NCI-H345 treated with DMSO at 0.1 percent for 48 hours (cell line): ENCODE results near the gene IQCF6.
"Not testable (repeated sequence)": the region's sequence is repeated elsewhere in the genome, so short reads cannot be mapped to it uniquely, and the experiment has no call there.

Source experiments
- DNase-seq: peaks from one replicate; lab custom pipeline; 2025; ENCODE audit not compliant: unreplicated experiment; lab: John Stamatoyannopoulos, UW

The IQCF6 gene

DNA sequence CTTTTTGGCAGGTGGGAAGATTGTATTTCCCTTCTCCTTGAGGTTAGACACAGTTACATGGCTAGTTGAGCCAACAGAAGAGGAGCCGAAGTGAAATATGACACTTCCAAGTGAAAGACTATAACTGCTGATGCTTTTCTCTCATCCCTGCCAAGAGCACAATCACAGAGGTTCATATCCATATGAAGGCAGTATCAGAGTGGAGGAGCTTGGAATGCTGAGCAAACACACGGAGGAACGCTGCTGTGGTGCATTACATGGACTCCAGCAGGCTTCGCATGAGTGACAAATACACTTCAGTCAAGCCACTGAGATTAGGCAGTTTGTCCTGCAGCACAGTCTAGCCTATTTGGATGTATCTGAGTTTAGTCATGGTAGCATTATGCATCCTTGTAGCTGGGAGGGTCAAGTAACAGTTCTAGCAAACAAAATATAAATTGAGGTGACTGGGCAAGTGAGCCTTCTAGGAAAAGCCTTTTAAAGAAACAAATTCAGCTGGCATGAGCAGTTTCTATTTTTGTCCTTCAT lies 5.4 kb downstream of the IQCF6 start:
- DNase-seq = no peak

GRCh38 chr3:51759203-51759602 lies 19.8 kb downstream of the IQCF6 start:
- DNase-seq = no peak

DNA sequence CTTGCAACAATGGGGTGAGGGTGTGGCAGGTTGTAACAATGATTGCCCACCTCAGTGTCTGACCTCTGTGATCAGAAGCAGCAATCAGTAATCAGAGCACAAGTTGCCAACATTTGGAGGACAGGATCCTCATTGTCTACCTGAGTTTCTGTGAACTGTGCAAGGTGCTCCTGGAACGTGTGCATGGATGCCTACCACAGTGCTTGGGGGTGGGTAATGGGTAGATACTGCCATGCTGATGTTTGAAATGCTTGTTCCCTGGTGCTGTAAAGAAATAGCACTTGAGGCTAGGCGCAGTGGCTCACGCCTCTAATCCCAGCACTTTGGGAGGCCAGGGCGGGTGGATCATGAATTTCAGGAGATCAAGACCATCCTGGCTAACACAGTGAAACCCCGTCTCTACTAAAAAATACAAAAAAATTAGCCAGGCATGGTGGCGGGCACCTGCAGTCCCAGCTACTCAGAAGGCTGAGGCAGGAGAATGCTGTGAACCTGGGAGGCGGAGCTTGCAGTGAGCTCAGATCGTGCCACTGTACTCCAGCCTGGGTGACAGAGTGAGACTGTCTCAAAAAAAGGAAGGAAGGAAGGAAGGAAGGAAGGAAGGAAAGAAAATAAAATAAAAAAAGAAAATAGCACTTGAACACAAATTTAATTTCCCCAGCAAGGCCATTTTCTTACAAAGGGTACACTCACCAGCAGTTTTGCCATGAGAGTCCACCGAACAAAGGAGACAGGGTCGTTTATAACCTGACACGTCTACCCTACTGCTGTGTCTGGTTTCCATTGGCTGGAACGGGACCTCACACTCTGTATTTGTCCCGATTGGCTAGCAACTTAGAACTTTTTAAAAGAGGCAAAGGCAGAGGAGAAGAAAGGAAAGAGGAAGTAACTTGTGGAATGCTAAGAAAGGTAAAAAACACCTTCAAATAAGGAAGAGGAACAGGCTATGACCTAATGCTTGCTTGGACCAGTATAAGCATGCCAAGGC lies 25.0 kb downstream of the IQCF6 start:
- not testable (repeated sequence) for DNase-seq

- no peak for DNase-seq
Observed at GRCh38 chr3:51751287-51751686, 27.8 kb downstream of the IQCF6 start.

DNA sequence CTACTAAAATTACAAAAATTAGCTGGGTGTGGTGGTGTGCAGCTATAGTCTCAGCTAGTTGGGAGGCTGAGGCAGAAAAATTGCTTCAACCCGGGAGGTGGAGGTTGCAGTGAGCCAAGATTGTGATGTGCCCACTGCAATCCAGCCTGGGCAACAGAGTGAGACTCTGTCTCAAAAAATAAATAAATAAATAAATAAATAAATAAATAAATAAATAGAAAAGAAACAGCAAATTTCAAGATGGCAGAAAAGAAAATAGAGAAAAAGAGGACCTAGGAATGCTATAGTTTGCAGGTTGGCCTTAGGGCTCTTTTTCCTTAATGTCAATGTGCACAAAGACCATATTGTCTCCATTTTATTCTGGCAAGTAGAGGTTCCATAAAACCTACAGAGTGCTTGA lies 28.2 kb downstream of the IQCF6 start:
- no peak for DNase-seq

- no peak for DNase-seq
Observed at GRCh38 chr3:51748327-51748726, 30.7 kb downstream of the IQCF6 start.

DNA sequence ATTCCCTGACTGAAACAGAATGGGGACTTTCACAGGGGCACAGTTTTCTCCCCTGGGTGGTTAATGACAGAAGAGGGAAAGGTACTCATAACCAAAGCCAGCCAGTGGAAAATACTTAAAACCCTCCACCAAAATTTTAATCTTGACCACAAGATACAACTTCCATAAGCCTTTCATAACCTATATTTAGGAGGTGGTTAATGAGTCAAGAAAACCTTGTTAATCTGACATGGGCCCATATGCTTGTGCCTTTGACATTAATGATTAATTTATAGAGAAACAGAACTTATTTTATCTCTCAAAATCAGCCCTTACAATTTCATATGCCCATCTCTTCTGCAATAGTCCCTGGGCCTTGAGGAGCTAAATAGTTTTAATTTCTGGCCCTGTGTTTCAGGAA lies 31.2 kb downstream of the IQCF6 start:
- no peak for DNase-seq

DNA sequence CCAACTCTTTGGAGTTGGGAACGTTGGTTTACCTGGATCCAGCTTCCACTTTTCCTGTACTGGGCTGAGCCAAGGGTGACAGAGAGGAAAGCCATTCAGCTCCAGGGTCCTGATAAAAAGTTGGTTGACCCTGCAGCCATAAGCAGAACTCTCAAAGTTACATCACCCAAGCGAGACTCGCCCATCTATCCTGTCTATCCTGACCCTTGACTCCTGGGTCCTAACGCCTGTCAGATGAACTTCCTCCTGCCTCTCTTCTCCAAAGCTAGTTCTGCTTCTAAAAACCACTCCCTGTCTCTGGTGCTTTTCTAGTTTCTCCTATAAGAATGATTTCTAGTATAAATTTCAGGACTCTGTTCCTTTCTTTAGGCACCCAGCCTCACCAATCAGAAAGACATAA lies 36.1 kb downstream of the IQCF6 start:
- DNase-seq = not testable (repeated sequence)

GRCh38 chr3:51742320-51742719 lies 36.7 kb downstream of the IQCF6 start:
- DNase-seq = not testable (repeated sequence)

- no peak for DNase-seq
Observed at GRCh38 chr3:51739110-51739509, 39.9 kb downstream of the IQCF6 start.

- DNase-seq = no peak
Observed at GRCh38 chr3:51735950-51736349, 43.1 kb downstream of the IQCF6 start.

DNA sequence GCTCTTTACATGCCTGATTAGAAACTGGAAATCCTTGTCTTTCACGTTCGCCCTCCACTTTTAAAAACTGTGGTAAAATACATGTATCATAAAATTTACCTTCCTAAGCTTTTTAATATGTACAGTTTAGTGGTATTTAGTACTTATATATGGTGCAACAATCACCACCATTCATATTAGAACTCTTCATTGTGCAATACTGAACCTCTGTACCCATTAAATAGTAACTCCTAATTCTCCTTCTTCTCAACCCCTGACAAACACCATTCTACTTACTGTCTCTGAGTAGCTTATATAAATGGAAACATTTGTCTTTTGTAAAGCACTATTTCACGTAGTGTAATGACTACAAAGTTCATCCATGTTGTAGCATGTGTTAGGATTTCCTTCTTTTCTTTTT lies 44.0 kb downstream of the IQCF6 start:
- DNase-seq = no peak

GRCh38 chr3:51734572-51734907 lies 44.5 kb downstream of the IQCF6 start:
- DNase-seq = no peak

DNA sequence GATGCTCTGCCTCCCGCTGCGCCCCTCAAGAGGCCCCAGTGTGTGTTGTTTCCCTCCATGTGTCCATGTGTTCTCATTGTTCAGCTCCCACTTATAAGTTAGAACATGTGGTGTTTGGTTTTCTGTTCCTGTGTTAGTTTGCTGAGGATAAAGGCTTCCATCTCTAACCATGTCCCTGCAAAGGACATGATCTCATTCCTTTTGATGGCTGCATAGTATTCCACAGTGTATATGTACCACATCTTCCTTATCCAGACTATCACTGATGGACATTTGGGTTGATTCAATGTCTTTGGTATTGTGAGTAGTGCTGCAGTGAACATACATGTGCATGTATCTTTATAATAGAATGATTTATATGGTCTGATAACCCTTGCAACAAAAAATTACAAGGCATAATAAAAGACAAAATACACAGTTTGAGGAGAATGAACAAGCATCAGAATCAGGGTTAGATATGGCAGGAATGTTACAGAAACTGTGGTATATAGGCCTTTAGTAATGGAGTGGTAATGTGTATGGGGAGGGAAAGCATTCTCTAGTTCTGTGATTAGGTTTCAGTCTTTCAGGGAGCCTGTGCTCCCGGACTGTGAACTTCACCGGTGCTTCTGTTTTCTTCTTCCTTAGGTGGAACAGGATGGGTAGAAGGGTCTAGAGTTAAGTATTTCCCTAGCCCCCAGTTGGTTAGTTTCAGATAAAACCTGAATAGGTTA lies 45.0 kb downstream of the IQCF6 start:
- no peak for DNase-seq

DNA sequence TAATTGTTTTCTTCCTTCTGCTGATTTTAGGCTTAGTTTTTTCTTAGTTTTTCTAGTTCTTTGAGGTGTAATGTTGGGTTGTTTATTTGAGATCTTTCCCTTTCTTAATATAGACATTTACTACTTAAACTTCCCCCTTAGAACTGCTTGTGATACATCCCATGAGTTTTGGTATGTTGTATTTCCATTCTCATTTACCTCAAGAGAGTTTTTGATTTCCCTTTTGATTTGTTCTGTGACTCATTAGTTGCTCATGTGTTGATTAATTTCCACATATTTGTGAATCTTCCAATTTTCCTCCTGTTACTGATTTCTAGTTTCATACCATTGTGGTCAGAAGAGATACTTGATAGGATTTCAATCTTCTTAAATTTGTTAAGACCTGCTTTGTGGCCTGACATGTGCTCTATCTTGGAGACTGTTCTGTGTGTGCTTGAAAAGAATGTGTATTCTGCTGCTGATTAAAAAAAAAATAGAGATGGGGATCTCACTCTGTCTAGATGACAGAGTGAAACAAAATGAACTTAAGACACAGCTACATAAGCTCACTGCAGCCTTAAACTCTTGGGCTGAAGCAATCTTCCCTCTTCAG lies 49.9 kb downstream of the IQCF6 start:
- no peak for DNase-seq
